ENCODE measurements around the gene TOGARAM2. TPM values are rescaled to one million over a fixed set of nuclear protein-coding genes. Genes with fewer than 3 reads are reported as not detected.

TOGARAM2 gene
- total and polyA plus RNA-seq, 2 experiments from 2014 or later = 1.8 TPM

DNA sequence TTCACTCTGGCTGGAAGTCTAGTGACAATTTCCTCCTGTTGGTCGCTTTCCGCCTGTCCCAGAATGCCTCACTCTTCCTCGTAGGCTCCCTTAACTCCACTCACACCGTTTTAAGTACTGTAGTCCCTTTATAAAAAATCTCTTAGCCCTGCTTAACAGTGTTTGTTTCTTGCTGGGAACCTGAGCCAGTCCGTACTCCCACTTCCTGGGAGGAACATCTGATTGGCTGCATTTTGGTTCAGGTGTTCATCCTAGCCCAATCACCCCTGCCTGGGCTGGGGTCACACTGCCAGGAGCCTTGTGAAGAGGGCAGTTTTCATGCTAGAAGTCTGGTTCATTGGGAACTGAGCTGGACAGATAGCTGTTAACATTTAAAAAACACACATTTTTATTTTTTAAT is 25.6 kb upstream of the TOGARAM2 start (continued):
- TF ChIP-seq, protein P1, sequence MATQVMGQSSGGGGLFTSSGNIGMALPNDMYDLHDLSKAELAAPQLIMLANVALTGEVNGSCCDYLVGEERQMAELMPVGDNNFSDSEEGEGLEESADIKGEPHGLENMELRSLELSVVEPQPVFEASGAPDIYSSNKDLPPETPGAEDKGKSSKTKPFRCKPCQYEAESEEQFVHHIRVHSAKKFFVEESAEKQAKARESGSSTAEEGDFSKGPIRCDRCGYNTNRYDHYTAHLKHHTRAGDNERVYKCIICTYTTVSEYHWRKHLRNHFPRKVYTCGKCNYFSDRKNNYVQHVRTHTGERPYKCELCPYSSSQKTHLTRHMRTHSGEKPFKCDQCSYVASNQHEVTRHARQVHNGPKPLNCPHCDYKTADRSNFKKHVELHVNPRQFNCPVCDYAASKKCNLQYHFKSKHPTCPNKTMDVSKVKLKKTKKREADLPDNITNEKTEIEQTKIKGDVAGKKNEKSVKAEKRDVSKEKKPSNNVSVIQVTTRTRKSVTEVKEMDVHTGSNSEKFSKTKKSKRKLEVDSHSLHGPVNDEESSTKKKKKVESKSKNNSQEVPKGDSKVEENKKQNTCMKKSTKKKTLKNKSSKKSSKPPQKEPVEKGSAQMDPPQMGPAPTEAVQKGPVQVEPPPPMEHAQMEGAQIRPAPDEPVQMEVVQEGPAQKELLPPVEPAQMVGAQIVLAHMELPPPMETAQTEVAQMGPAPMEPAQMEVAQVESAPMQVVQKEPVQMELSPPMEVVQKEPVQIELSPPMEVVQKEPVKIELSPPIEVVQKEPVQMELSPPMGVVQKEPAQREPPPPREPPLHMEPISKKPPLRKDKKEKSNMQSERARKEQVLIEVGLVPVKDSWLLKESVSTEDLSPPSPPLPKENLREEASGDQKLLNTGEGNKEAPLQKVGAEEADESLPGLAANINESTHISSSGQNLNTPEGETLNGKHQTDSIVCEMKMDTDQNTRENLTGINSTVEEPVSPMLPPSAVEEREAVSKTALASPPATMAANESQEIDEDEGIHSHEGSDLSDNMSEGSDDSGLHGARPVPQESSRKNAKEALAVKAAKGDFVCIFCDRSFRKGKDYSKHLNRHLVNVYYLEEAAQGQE (IDR thresholded peaks at IDR 0.05; ENCODE audit: unreplicated experiment) = no peak
- TF ChIP-seq EZH2phosphoT487 (IDR thresholded peaks at IDR 0.05; ENCODE audit: unreplicated experiment) (no peak), EZH2 (IDR thresholded peaks at IDR 0.05; ENCODE audit: low read depth, unreplicated experiment) (no peak), CREB1 (CRISPR knock-in tag; IDR thresholded peaks at IDR 0.05; ENCODE audit: low read depth) (no peak), ZNF331 (CRISPR knock-in tag; IDR thresholded peaks at IDR 0.05; ENCODE audit: low read depth) (no peak), NANOG (IDR thresholded peaks at IDR 0.05; ENCODE audit: borderline replicate concordance) (no peak), STAT1 (IDR thresholded peaks at IDR 0.05; ENCODE audit: unreplicated experiment) (no peak)

DNA sequence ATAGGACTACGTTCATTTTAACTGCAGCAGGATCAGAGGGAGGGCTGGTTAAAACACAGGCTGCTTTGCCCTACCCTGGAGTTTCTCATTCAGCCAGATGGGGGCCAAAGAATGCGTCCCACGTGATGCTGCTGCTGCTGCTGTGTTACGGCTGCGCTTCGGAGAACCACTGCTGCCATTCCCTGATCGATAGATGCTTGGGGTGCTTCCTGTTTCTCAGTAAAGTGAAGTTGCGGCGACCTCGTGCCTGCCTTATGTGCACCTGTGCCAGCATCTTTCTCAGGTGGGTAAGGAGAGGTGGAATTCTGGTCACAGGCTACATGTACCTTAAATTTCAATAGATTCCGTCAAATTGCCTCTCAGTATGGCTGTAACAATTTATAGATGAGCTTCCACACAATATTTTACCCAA is 24.7 kb upstream of the TOGARAM2 start:
- 0 out of 2 replicates have a peak, but pooled peaks cover 4% of the 10 kb centered on the region for H3F3A ChIP-seq (replicated peaks; ENCODE audit: low read depth)
- TF ChIP-seq POLR2AphosphoS5 (IDR thresholded peaks at IDR 0.05; ENCODE audit: low read depth) (no peak), ZNF114 (CRISPR knock-in tag; IDR thresholded peaks at IDR 0.05) (no peak), EZH2phosphoT487 (IDR thresholded peaks at IDR 0.05; ENCODE audit: unreplicated experiment) (no peak), ZNF331 (CRISPR knock-in tag; IDR thresholded peaks at IDR 0.05; ENCODE audit: low read depth) (no peak)
- TF ChIP-seq, protein P2, sequence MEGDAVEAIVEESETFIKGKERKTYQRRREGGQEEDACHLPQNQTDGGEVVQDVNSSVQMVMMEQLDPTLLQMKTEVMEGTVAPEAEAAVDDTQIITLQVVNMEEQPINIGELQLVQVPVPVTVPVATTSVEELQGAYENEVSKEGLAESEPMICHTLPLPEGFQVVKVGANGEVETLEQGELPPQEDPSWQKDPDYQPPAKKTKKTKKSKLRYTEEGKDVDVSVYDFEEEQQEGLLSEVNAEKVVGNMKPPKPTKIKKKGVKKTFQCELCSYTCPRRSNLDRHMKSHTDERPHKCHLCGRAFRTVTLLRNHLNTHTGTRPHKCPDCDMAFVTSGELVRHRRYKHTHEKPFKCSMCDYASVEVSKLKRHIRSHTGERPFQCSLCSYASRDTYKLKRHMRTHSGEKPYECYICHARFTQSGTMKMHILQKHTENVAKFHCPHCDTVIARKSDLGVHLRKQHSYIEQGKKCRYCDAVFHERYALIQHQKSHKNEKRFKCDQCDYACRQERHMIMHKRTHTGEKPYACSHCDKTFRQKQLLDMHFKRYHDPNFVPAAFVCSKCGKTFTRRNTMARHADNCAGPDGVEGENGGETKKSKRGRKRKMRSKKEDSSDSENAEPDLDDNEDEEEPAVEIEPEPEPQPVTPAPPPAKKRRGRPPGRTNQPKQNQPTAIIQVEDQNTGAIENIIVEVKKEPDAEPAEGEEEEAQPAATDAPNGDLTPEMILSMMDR (conservative IDR thresholded peaks at IDR 0.05; ENCODE audit: low read depth in 2 of 2) = peak; percentile 17 to 41; a peak in 3 of 4 replicates
- Mint-ChIP-seq H3K36me3 (ENCODE audit: low read depth) (no peaks in the 10 kb centered on the region), H3K4me1 (peaks cover 37% of the 10 kb centered on the region), H3K9me3 (no peaks in the 10 kb centered on the region), H3K27me3 (ENCODE audit: insufficient read depth, low read depth, poor library complexity) (peaks cover 9% of the 10 kb centered on the region), H3K4me3 (peak overlapping the region; percentile 71), H3K27ac (peak overlapping the region; percentile 89; the same call in 1 of the 2 replicates)
- H3K4me1 ChIP-seq (ENCODE audit: insufficient read depth) = peaks cover 21% of the 10 kb centered on the region
- DNase-seq (ENCODE audit: low spot score) (peak; percentile 89), ATAC-seq (peak; percentile 82)
- H2AFZ ChIP-seq = peak overlapping the region; percentile 76
- no peaks in the 10 kb centered on the region for H3K9me2 ChIP-seq (ENCODE audit: insufficient read depth)
- H3K79me2 ChIP-seq (replicated peaks; ENCODE audit: insufficient read depth) = no peaks in the 10 kb centered on the region
- peak overlapping the region; percentile 74 for H3K4me2 ChIP-seq
- H4K20me1 ChIP-seq (replicated peaks; ENCODE audit: insufficient read depth) = 0 out of 2 replicates have a peak, but pooled peaks cover 5% of the 10 kb centered on the region
- no peaks in the 10 kb centered on the region for H3K27me3 ChIP-seq (ENCODE audit: insufficient read depth)
- no peaks in the 10 kb centered on the region for H3K36me3 ChIP-seq (ENCODE audit: insufficient read depth)
- peak overlapping the region; percentile 48 for H3K4me3 ChIP-seq
- peak overlapping the region; percentile 64; the same call in 1 of the 2 replicates for H3K27ac ChIP-seq (ENCODE audit: low read depth)

Measured in GM23338 (cell line).